Stomach (tissue), 9 donors: ENCODE measurements around the gene TEX30. TPM values are rescaled to one million over a fixed set of nuclear protein-coding genes. Genes with fewer than 3 reads are reported as not detected.

ENCODE experiments used
- DNase-seq, 2 donors: peaks; one replicate each; pipeline versions ENCODE4 v3.0.0 to v3.0.0-alpha.2; 2013 to 2019
- H3K27ac ChIP-seq, 5 donors: fragments of 200-600 bp in 4 of 5; sonication (generic) in 4 of 5; one replicate each; pipeline ENCODE4 v1.5.1; 2013 to 2019; ENCODE audit warnings: mild to moderate bottlenecking in 1 of 5, moderate library complexity in 1 of 5
- H3K27me3 ChIP-seq, 3 donors: fragments of 200-600 bp; sonication (generic); one replicate each; pipeline ENCODE4 v1.5.1; 2017 to 2019; ENCODE audit warnings: mixed run types in 1 of 3
- H3K36me3 ChIP-seq, 4 donors: fragments of 200-600 bp; sonication (generic); 1 replicate in 3 of 4; 2 replicates in 1 of 4; pipeline ENCODE4 v1.5.1; 2016 to 2019
- H3K4me1 ChIP-seq, 4 donors: fragments of 200-600 bp; sonication (generic); one replicate each; pipeline ENCODE4 v1.5.1; 2016 to 2019
- H3K4me3 ChIP-seq, 4 donors: fragments of 200-600 bp; sonication (generic) in 3 of 4; one replicate each; pipeline ENCODE4 v1.5.1; 2016 to 2019; ENCODE audit warnings: mild to moderate bottlenecking in 1 of 4
- H3K9me3 ChIP-seq, 4 donors: fragments of 200-600 bp; sonication (generic); one replicate each; pipeline ENCODE4 v1.5.1; 2016 to 2019
- EP300 ChIP-seq: sonication (generic); formaldehyde crosslinking; IDR thresholded peaks from one replicate; pipeline ENCODE4 v1.6.1; 2017; ENCODE audit warnings: antibody characterized with exemption
- POLR2A ChIP-seq, 4 donors: fragments of 450-650 bp; IDR thresholded peaks; one replicate each; pipeline ENCODE4 v1.6.1; 2016; ENCODE audit warnings: antibody characterized with exemption in 4 of 4, control low read depth in 2 of 4, mild to moderate bottlenecking in 1 of 4, moderate library complexity in 1 of 4
- POLR2AphosphoS5 ChIP-seq, 3 donors: sonication (generic); formaldehyde crosslinking; IDR thresholded peaks; one replicate each; pipeline ENCODE4 v1.6.1; 2016; ENCODE audit warnings: antibody characterized with exemption in 3 of 3
- WGBS, 5 donors: extraction: QIAGEN DNeasy Blood & Tissue Kit in 3 of 5; methylation state at CpG; one replicate each; pipeline versions ENCODE4 v1.1.5 to v1.1.7; 2013 to 2018; 5-methylcytosine and 5-hydroxymethylcytosine counted together
- intact Hi-C: fragments of 100-400 bp; cut with DNase I; formaldehyde crosslinking; loops from one replicate; pipeline ENCODE4 v1.15.1; 2023; ENCODE audit warnings: low total_unique reads
- polyA plus RNA-seq, 3 donors: library from polyadenylated mRNA; stranded (reverse); fragments of 200-250 nt; gene quantifications; one replicate each; pipeline ENCODE4 v1.2.3, GENCODE V29; 2013
- total RNA-seq, 5 donors: library from RNA; depleted of rRNA; stranded (reverse); fragments of >200 nt; gene quantifications; one replicate each; pipeline versions ENCODE4 v1.1.0 to v1.2.3, GENCODE V29; 2014 to 2016
- TF ChIP-seq, protein P1 (sequence below), 7 experiments: fragments of 450-650 bp in 4 of 7; fragments of 200-600 bp in 3 of 7; sonication (generic) in 3 of 7; IDR thresholded peaks; one replicate each; pipeline ENCODE4 v1.5.1; 2016 to 2019; ENCODE audit warnings: antibody characterized with exemption in 7 of 7, control low read depth in 2 of 7, mild to moderate bottlenecking in 1 of 7
- donor health status: healthy with polysubstance abuse.
- donor health status: Bipolar disorder and iron deficiency.
- donor health status: healthy.

TEX30 gene
- total and polyA plus RNA-seq, 8 donors = 8.6 to 50.7 (median 11.6) TPM; not detected in 1

DNA sequence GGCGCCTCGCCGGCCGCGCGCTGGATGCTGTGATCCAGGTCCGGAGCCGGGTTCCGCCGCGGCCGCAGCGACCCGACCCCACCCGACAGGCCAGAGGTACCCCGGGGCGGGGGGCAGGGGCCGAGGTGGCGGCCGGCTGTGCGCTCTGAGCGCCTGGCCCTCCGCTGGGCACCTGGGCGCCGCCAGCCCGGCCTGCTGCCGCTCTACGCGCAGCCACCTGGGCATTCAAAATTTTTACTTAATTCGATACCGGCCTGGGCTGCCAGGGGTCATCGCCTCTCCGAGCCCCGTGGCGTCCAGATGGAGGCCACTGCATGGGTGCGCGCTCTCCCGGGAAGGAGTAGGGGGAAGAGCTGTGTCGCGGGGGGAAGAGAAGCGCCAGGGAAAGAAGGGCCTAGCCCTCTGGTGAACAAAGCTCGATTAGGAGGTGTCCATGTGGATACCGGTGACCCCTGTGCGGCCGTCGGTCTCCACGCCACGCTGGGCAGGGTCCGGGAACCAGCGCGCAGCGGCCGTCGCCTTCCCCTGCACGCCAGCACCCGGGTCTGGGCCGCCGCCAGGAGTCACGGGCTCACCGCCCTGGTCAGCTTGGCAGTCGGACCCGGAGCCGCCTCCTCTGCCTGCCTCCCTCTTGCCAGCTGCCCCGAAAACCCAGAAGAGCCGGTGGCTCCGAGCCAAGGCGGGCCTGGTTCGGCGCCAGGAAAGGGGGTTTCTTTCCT, 26.0 kb upstream of the TEX30 start:
- Histone ChIP-seq H3K27ac (peak overlapping the region; percentile 55 to 87 (median 83)), H3K9me3 (no peaks in the 10 kb centered on the region), H3K4me1 (peaks cover 5 to 47% (median 34%) of the 10 kb centered on the region in 4 donors), H3K36me3 (peaks cover 0 to 4% (median 0%) of the 10 kb centered on the region in 4 donors), H3K27me3 (no peaks in the 10 kb centered on the region), H3K4me3 (peak overlapping the region; percentile 79 to 90 (median 87))
- peak; percentile 29 to 71 for DNase-seq
- TF ChIP-seq EP300 (no peak), POLR2A (IDR thresholded peaks at IDR 0.05) (no peak), POLR2AphosphoS5 (IDR thresholded peaks at IDR 0.05) (no peak)
- TF ChIP-seq, protein P1, sequence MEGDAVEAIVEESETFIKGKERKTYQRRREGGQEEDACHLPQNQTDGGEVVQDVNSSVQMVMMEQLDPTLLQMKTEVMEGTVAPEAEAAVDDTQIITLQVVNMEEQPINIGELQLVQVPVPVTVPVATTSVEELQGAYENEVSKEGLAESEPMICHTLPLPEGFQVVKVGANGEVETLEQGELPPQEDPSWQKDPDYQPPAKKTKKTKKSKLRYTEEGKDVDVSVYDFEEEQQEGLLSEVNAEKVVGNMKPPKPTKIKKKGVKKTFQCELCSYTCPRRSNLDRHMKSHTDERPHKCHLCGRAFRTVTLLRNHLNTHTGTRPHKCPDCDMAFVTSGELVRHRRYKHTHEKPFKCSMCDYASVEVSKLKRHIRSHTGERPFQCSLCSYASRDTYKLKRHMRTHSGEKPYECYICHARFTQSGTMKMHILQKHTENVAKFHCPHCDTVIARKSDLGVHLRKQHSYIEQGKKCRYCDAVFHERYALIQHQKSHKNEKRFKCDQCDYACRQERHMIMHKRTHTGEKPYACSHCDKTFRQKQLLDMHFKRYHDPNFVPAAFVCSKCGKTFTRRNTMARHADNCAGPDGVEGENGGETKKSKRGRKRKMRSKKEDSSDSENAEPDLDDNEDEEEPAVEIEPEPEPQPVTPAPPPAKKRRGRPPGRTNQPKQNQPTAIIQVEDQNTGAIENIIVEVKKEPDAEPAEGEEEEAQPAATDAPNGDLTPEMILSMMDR (IDR thresholded peaks at IDR 0.05) = no peak
- WGBS, 5 donors = 0 to 1% (median 0%) methylated on average over 12 to 69 of the region's 69 CpGs
- intact Hi-C loops = no loop called here

DNA sequence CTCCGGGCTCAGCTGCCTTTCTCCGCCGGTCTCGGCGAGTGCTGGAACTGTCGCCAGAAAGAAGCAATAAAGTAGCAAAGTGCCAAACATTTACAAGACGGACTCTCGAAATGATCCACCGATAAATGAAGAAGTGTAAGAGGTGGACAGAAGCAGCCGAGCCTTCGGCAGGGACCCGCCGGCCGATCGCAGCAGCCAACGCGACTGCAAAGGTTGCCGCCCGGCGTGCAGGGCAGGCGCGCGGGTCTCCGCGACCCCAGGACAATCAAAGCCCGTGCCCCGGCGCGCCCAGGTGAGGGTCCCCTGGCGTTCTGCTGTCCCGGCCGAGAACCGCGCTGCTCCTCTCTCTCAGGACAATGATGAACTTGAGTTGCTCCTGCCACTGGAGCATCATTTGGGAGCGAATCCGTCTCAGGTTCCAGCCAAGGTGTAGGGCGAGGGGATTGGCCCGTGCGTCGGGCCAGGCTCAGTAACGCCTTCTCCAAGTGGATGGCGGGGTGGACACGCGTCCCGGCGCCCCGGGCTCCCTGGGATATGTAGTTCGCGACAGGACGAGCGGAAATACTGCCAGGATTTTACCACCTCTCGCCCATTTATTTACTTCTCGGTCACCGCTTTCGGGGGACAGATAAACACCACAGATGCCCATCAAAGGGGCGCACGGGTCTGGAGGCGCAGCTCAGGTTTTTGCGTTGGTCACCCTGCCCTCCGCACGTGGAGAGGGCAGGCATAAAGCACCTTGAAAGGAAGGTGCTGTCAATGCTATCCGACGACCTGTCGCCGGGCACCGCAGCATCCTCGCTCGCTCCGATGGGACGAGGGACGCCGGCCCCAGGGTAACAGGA, 25.2 kb upstream of the TEX30 start, which contains the start of the genes BIVM and POGLUT2:
TSS of gene BIVM (plus strand) at position 539 of the 845 bp plus-strand sequence. CDS start 8,149 bp downstream, outside the sequence.
TSS of gene POGLUT2 (minus strand) at position 396 of the 845 bp plus-strand sequence. CDS start at position 90, 306 bp downstream.
- Histone ChIP-seq H3K27me3 (no peaks in the 10 kb centered on the region), H3K4me1 (peaks cover 5 to 47% (median 34%) of the 10 kb centered on the region in 4 donors), H3K36me3 (peaks cover 0 to 6% (median 2%) of the 10 kb centered on the region in 4 donors), H3K9me3 (no peaks in the 10 kb centered on the region), H3K4me3 (peak within 1 kb of the TSS; percentile 79 to 90 (median 87)), H3K27ac (peak within 1 kb of the TSS; percentile 55 to 87 (median 83))
- peak; percentile 90 to 97 for DNase-seq
- intact Hi-C loops = no loop called here
- peak in 1 of 3 donors; percentile 48 for TF ChIP-seq POLR2AphosphoS5 (IDR thresholded peaks at IDR 0.05)
- TF ChIP-seq POLR2A (IDR thresholded peaks at IDR 0.05) = no peak
- TF ChIP-seq, protein P1 (IDR thresholded peaks at IDR 0.05) = no peak
- TF ChIP-seq EP300 = no peak
- WGBS, 5 donors = 0 to 1% (median 0%) methylated on average over 39 to 72 of the region's 72 CpGs

DNA sequence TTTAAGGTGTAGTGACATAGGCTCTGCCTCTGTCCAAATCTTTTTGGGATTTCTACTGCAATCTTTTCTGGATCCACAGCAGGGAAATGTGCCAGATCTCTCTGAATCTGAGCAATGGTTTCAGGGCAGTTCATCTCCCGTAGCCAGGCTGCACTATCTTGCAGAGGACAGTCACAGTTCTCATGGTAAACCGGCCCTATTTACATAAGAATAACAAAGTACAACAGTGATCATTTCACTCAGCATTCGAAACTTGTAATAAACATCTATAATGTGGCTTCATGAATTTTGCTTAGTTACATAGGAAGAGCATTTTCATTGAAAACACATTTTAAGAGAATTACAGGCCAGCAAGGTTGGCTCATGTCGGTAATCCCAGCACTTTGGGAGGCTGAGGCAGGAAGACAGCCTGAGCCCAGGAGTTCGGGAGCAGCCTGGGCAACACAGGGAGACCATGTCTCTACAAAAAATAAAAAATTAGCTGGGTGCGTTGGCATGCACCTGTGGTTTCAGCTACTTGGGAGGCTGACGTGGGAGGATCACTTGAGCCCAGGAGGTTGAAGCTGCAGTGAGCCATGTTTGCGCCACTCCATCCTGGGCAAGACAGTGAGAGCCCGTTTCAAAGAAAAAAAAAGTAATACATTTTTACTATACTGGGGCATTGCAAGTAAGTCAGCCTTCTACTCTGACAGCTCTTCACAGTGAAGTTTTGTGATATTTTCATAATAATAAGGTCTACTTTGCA, 20.2 kb upstream of the TEX30 start:
- intact Hi-C loops = no loop called here
- no peak for DNase-seq
- Histone ChIP-seq H3K36me3 (peaks cover 0 to 54% (median 41%) of the 10 kb centered on the region in 4 donors), H3K9me3 (no peaks in the 10 kb centered on the region), H3K27me3 (no peaks in the 10 kb centered on the region), H3K4me3 (no peak overlapping the region), H3K4me1 (peaks cover 5 to 14% (median 10%) of the 10 kb centered on the region in 4 donors), H3K27ac (no peak overlapping the region)
- no peak for TF ChIP-seq POLR2A (IDR thresholded peaks at IDR 0.05)
- no peak for TF ChIP-seq EP300
- no peak for TF ChIP-seq POLR2AphosphoS5 (IDR thresholded peaks at IDR 0.05)
- TF ChIP-seq, protein P1 (IDR thresholded peaks at IDR 0.05) = no peak
- 89 to 93% (median 91%) methylated on average over 9 of the region's 9 CpGs for WGBS, 5 donors
